ENCODE results near the gene NOS3. TPM values are rescaled to one million over a fixed set of nuclear protein-coding genes. Genes with fewer than 3 reads are reported as not detected.

NOS3 gene
- total and polyA plus RNA-seq, 2 of the 13 experiments (the other 11 are each of a cell fraction or from before 2014, with no cell fraction given): 3.7 to 7.5 TPM

GRCh38 chr7:151012031-151012692 is 21.3 kb downstream of the NOS3 start (continued):
- TF ChIP-seq TAF1 (CRISPR knock-in tag; IDR thresholded peaks at IDR 0.05) (peak; percentile 18; the same call in 1 of the 2 replicates), LCORL (IDR thresholded peaks at IDR 0.05) (no peak), LCORL (CRISPR knock-in tag; IDR thresholded peaks at IDR 0.05) (peak; percentile 43; the same call in 1 of the 2 replicates), TGIF2 (CRISPR knock-in tag; IDR thresholded peaks at IDR 0.05) (0 out of 2 replicates have a peak, but pooled peaks have one; percentile 21), ELF1 (CRISPR knock-in tag; IDR thresholded peaks at IDR 0.05) (peak; percentile 47; the same call in 1 of the 2 replicates), HNRNPL (IDR thresholded peaks at IDR 0.05; ENCODE audit: low read depth, low read length) (peak; percentile 93), MEIS2 (CRISPR knock-in tag; IDR thresholded peaks at IDR 0.05) (peak; percentile 60; the same call in 1 of the 2 replicates), HDAC2 (CRISPR knock-in tag; IDR thresholded peaks at IDR 0.05) (0 out of 2 replicates have a peak, but pooled peaks have one; percentile 24), ZNF891 (CRISPR knock-in tag; IDR thresholded peaks at IDR 0.05) (0 out of 2 replicates have a peak, but pooled peaks have one; percentile 43), ZNF614 (CRISPR knock-in tag; IDR thresholded peaks at IDR 0.05; ENCODE audit: borderline replicate concordance) (peak; percentile 97), TARDBP (CRISPR knock-in tag; IDR thresholded peaks at IDR 0.05) (peak; percentile 75), ZNF572 (CRISPR knock-in tag; IDR thresholded peaks at IDR 0.05) (no peak), KIAA2018 (CRISPR knock-in tag; IDR thresholded peaks at IDR 0.05; ENCODE audit: borderline replicate concordance) (no peak), ZFP37 (CRISPR knock-in tag; IDR thresholded peaks at IDR 0.05; ENCODE audit: borderline replicate concordance) (0 out of 2 replicates have a peak, but pooled peaks have one; percentile 51), ELF3 (CRISPR knock-in tag; IDR thresholded peaks at IDR 0.05) (peak; percentile 79), SP4 (CRISPR knock-in tag; IDR thresholded peaks at IDR 0.05) (peak; percentile 57; the same call in 1 of the 2 replicates), MAX (IDR thresholded peaks at IDR 0.05) (peak; percentile 26; the same call in 1 of the 2 replicates)
- TF ChIP-seq, protein P1, sequence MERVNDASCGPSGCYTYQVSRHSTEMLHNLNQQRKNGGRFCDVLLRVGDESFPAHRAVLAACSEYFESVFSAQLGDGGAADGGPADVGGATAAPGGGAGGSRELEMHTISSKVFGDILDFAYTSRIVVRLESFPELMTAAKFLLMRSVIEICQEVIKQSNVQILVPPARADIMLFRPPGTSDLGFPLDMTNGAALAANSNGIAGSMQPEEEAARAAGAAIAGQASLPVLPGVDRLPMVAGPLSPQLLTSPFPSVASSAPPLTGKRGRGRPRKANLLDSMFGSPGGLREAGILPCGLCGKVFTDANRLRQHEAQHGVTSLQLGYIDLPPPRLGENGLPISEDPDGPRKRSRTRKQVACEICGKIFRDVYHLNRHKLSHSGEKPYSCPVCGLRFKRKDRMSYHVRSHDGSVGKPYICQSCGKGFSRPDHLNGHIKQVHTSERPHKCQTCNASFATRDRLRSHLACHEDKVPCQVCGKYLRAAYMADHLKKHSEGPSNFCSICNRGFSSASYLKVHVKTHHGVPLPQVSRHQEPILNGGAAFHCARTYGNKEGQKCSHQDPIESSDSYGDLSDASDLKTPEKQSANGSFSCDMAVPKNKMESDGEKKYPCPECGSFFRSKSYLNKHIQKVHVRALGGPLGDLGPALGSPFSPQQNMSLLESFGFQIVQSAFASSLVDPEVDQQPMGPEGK (CRISPR knock-in tag; IDR thresholded peaks at IDR 0.05): peak; percentile 62; the same call in 1 of the 2 replicates
- TF ChIP-seq, protein P2, sequence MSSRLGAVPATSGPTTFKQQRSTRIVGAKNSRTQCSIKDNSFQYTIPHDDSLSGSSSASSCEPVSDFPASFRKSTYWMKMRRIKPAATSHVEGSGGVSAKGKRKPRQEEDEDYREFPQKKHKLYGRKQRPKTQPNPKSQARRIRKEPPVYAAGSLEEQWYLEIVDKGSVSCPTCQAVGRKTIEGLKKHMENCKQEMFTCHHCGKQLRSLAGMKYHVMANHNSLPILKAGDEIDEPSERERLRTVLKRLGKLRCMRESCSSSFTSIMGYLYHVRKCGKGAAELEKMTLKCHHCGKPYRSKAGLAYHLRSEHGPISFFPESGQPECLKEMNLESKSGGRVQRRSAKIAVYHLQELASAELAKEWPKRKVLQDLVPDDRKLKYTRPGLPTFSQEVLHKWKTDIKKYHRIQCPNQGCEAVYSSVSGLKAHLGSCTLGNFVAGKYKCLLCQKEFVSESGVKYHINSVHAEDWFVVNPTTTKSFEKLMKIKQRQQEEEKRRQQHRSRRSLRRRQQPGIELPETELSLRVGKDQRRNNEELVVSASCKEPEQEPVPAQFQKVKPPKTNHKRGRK (CRISPR knock-in tag; IDR thresholded peaks at IDR 0.05): no peak
